Stomach (tissue), 4 donors: Measurements from ENCODE around the gene TLK1.

Experiments used
- POLR2AphosphoS5 ChIP-seq, 3 donors: sonication (generic); formaldehyde crosslinking; IDR thresholded peaks; one replicate each; pipeline ENCODE4 v1.6.1; 2016; ENCODE audit warnings: antibody characterized with exemption in 3 of 3
- TF ChIP-seq, protein P1 (sequence below), 7 experiments: fragments of 450-650 bp in 4 of 7; fragments of 200-600 bp in 3 of 7; sonication (generic) in 3 of 7; IDR thresholded peaks; one replicate each; pipeline ENCODE4 v1.5.1; 2016 to 2019; ENCODE audit warnings: antibody characterized with exemption in 7 of 7, control low read depth in 2 of 7, mild to moderate bottlenecking in 1 of 7

DNA sequence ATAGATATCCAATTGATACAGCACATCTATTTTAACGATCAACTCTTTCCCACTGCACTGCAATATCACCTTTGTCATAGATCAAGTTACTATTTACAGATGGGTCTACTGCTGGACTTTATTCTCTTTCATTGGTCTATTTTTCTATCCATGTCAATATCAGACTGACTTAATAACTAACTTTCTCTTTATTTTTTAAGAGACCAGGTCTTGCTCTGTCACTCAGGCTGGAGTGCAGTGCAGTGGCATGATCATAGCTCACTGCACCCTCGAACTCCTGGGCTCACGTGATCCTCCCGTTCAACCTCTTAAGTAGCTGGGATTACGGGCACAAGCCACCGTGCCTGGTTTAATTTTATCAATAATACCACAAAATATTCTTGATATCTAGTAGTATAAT, 71.2 kb downstream of the TLK1 start:
- TF ChIP-seq, protein P1, sequence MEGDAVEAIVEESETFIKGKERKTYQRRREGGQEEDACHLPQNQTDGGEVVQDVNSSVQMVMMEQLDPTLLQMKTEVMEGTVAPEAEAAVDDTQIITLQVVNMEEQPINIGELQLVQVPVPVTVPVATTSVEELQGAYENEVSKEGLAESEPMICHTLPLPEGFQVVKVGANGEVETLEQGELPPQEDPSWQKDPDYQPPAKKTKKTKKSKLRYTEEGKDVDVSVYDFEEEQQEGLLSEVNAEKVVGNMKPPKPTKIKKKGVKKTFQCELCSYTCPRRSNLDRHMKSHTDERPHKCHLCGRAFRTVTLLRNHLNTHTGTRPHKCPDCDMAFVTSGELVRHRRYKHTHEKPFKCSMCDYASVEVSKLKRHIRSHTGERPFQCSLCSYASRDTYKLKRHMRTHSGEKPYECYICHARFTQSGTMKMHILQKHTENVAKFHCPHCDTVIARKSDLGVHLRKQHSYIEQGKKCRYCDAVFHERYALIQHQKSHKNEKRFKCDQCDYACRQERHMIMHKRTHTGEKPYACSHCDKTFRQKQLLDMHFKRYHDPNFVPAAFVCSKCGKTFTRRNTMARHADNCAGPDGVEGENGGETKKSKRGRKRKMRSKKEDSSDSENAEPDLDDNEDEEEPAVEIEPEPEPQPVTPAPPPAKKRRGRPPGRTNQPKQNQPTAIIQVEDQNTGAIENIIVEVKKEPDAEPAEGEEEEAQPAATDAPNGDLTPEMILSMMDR (IDR thresholded peaks at IDR 0.05), result no peak
- TF ChIP-seq POLR2AphosphoS5 (IDR thresholded peaks at IDR 0.05), result no peak
